HG02884 (cell line): ENCODE results near the gene ABCB4.

Experiments used
- ATAC-seq: cut with Tn5 transposase; IDR thresholded peaks from one replicate; pipeline ENCODE4 v1.9.1; 2021; ENCODE audit warnings: mild to moderate bottlenecking, moderate library complexity; ENCODE audit not compliant: unreplicated experiment

ABCB4 gene

DNA sequence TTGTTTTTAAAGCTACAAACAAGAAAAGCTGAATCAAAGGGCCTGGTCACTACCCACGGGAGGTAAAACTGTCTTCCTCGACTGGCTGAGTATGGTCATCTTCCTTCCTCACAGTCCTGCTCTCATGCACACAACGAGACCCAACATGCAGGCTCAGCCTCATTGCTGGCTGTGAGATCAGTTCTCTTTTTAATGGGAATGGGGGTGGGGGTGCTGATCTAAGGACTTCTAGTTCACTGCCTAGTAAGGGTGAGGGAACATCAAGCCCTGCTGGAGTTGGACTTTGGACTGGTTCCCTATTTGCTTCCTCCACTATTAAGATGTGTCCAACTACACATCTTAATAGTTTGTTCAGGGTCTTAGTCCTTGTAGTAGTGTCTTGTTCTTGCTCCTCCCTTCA, 48.2 kb downstream of the ABCB4 start:
- ATAC-seq = no peak

DNA sequence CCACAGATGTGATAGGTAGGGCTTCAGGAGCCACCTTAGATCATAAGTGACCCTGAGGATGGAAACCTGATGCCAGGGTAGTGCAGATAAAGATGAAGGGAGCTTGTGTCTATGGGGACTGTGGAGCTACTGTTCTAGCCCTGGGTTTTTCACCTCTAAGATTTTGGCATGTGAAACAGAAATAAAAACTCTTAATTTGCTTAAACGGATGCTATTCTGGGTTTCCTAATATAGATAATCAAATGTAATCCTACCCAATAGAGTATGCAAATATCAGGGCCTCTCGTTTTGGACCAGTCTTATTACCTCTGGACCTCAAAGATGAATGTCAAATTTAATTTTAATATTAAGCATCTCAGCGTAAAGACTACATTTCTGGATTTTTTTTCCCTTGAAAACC, 49.3 kb downstream of the ABCB4 start:
- ATAC-seq = no peak

DNA sequence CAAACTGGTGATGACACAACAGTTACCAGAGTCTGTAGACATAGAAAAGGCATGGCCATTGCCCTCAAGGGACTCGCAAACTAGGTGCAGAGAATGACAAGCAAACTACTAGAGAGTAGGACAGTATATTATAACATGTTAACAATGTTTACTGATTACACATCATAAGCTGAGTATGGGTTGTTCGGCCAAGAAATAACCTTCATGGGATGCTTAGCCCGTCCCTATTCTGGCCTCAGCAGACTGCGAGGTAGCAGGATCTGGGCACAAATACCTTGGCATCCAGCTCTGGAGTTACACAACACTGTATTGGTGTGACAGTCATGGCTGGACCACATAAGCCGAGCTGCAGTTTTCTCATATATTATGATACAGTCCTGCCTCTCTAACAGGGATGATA, 51.4 kb downstream of the ABCB4 start:
- no peak for ATAC-seq

- ATAC-seq = no peak
Measured at GRCh38 chr7:87420173-87420572, 55.3 kb downstream of the ABCB4 start.

DNA sequence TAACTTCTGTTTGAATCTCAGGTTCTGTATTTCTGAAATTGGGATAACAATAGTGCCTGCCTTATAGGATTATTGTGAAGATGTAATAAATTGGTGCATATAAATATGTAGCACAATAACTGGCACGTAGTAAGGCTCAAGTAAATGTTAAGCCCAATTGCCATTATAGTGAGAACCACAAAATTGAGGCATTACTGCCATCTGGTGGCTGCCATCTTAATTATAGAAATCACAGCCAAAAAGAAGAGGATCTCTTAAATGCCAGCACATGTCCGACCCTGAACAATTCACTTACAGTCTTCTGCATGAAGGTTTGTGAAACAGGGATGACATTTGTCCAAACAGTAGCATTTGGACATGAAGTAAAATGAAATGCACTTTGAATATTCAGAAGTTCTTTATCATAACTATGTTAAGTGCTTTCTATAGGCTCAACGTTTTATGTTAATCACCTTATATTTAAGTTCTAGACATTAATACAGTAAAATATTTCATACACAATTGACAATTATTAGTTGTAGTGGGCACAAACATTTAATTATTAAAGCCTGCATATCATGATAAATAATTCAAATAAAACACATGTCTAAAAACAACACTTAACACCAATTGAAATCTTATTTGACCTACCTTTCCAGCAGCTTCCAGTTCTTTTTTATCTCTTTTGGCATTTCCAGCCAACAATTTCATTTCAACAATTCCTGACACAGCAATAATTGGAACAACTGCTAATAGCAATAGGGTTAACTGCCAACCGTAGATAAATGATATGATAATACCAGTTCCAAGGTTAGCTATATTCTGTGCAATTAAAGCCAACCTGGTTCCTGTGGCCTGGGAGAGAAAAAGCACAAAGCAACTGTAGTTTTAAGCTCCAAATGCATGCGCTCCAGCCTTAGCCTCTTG, 58.5 kb downstream of the ABCB4 start:
- ATAC-seq = peak; percentile 72

DNA sequence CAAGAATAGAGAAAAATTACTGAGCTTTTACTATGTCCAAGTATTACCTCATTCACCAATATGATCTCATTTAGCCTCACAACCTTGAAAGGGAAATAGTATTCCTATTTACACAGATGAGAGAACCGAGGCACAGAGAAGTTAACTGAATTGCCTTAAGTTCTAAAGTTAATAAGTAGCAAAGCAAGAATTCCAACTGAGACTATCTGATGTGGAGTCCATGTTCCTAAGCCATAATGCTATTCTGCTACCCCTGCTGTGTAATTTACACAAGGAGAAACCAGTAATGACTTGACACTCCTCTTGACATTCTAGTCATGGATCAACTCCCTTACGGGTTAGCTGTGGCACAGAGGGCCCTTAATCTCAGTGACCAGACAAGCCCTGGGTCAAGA, 60.7 kb downstream of the ABCB4 start:
- ATAC-seq = no peak

DNA sequence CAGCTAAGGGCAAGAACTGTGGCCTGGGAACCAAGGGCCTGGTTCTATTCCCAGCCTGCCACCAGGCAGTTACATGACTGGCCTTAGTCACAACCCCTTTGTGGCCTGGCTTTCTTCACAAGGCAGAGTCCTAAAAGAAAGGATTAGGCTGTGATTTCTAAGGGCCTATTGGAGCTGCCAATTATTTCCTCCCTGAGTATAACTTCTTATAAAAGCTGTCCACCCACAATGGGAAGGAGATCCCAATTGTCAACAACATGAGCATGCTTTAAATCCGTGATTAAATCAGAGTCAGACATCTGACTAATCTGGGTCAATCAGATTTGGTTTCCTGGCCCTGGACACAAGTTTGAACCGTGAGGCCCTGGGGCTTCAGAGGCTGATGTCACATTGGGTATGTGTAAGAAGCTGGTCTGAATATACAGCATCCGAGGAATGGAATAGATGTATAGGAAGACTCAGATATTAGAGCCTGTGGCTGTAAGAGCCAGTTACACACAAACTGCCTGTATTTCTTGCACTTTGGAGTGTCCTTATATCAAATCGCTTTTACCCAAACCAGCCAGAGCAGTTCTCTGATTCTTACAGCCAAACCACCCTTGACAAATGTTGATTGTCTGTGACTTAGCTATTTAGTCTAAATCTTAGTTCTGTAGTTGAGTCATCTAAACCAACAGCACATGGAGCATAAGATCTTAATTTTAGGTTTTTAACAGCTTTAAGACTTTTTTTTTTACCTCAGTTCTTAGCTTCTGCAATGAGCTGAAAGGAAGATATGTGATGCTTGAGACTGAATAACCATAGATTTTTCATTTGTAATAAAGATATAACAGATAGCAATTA, 61.3 kb downstream of the ABCB4 start:
- ATAC-seq = no peak

DNA sequence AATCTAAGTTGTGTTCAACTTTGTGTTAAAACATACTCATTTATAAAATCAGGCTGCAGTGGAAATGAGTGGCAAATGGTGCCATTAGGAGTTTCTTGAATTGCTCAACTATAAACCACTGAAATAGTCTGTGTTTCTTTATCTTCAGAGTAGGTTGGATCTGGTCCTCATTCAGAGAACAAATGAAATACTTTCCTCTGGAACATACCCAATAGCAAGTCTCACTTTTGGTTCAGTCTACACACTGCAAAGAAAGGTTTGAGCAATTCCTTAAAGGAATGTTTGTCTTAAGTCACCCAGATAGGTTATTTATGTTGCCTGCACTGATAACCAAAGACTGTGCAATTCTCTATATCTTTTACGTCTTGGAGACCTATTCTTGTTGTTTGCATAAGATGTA, 62.5 kb downstream of the ABCB4 start:
- no peak for ATAC-seq

DNA sequence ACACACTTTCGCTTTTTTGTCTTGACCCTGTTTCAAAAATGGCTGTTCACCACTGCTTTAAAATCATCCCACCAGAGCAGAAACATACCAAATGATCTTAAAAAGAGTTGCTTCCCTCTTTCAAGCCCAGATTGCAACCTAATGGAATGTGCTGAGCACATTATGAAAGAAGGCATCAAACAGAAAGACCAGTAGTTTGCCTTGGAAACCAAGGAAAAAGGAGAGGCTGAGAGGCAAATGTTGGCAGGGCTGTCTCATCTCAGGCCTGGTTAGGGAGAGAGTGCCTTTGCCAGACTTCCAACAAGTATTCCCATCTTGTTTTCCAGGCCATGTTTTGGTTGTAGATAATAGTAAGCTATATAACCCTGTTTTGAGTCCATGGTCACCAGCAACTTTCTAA, 64.3 kb downstream of the ABCB4 start:
- ATAC-seq = no peak

DNA sequence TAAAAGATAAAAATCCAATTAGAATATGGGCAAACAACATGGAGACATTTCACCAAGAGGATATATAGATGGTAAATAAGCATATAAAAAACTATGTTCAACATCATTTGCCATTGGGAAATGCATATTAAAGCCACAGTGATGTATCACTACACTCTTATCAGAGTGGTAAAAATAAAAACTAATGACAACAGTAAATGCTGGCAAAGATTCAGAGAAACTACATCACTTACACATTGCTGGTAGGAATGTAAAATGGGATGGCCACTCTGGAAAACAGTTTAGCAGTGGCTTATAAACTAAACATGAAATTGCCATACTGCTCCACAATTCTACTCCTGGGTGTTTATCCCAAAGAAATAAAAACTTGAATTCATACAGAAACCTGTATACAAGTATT, 70.8 kb downstream of the ABCB4 start:
- ATAC-seq = no peak

- no peak for ATAC-seq
Measured at GRCh38 chr7:87398446-87398845, 77.0 kb downstream of the ABCB4 start.

DNA sequence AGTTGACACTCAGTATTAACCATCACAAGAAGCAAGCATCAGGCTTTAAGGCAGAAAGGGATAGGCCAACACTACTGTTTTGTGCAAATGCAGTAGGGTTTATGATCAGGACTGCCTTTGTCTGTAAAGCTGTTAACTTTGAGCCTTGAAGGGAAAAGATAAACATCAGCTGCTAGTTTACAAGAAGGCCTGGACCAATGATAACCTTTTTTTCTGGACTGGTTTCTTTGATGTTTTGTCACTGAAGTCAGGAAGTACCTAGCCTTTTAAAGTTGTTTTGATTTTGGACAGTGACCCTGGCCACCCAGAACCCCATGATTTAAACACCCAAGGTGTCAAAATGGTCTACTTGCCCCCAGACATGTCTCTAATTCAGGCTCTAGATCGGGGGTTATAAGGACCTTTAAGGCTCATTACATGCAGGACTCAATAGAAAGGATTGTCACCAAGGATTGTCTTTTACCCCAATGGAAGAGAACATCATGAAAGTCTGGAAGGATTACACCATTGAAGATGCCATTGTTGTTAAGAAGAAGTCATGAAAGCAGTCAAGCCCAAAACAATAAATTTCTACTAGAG, 79.9 kb downstream of the ABCB4 start:
- no peak for ATAC-seq

GRCh38 chr7:87391020-87391701, 84.3 kb downstream of the ABCB4 start:
- ATAC-seq = no peak

DNA sequence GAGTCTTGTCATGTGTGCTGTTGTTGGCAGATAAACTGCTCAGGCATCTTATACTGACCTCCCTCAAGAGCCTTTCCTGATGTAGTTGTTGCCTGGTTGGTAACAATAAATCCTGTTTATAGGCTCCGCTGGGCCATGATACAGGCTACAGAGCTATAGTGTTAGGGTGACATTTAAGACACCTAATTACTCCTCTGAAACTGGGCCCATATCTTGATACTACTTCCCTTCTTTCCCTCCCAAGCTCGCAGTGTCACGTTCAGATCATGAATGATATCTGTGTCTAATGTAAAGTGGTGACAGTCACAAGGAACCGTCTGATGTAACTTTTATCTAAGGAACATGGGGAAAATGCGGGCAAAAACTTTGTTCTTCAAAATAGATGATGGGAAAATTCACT, 94.6 kb downstream of the ABCB4 start:
- ATAC-seq = no peak

DNA sequence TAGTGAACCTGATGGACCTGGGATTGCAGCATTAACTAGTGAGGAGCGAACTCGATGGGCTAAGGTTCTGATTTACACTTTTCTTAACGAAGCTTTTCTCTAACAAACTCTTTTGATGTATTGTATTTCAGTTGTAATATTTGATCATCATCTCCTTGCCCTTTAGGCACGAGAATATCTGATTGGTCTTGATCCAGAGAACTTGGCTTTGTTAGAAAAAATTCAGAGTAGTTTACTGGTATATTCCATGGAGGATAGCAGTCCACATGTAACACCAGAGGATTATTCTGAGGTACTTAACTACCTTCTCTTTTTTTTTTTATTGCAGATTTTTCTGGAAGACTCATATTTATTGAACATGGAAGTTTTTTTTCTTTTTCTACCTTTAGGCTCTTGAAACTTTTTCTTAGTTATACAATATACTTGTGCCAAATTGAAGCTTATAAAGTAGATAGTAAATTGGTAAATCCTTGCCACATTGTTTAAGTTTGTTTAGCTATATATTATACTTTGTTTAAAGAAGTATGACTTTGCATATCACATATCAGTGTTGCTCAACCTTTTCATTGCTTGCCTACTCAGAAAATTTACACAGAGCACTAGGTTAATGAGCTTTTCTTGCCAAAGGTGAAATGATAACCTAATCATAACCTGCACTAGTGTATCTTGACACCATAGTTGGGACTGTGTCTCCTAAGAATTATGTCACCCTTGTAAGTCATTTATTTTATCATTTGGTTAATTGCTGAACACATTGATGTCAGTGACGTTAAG, 99.6 kb downstream of the ABCB4 start:
- ATAC-seq = no peak

DNA sequence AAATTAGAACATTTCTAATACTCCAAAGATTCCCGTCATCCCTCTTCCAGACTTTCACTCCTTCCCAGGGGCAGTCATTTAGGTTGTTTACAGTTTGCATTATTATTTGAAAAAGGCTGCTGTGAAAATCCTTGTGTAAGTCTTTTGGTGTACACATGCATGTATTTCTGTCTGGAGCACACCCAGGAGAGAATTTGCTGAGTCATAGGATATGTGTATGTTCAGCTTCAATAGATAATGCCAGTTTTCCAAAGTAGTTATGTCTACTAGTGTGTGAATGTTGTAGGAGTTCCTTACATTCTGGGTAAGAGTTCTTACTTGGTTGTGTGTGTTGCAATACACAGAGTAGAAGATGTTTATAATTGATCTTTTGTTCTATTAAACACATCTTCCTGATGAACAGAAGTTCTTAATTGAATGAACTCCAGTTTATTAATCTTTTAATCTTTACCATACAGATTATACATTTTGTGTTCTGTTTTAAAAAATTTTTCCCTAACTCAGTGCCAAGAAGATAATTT, 104.8 kb downstream of the ABCB4 start:
- no peak for ATAC-seq

GRCh38 chr7:87369216-87369615, 106.3 kb downstream of the ABCB4 start:
- ATAC-seq = no peak

- ATAC-seq = no peak
Measured at GRCh38 chr7:87364246-87364645, 111.2 kb downstream of the ABCB4 start.

DNA sequence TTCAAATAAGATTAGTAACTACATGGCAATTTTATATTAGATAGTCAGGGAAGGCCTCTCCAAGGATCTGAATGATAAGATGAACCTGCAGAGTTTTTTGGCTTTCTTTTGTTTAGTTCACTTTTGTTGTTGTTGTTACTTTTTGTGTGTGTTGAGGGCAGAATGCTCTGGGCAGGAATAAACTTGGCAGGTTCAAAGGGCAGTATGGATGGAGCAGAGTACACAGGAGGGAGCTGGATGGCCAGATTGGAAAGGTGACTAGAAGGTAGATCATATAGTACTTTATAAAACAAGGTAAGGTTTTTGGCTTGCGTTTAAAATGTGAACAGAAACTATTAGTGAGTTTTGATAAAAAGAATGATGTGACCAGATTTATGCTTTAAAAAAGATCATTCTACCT, 112.1 kb downstream of the ABCB4 start:
- ATAC-seq = no peak

DNA sequence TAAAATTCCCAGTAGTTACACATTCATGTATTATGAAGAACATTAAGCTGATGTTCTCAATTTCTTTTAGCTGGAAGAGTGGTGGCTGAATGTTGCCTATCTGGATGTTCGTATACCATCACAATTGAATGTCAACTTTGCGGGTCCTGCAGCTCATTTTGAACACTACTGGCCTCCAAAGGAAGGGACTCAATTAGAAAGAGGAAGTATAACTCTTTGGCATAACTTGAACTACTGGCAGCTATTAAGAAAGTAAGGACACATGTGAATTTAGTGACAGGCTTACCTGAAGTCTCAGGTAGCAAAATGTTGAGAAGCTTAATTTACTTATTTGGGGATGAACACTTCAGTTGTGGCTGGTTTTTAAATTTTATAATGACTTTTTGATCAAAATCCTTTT, 114.2 kb downstream of the ABCB4 start:
- no peak for ATAC-seq
